GM23248 (cell line): Measurements from ENCODE around the gene HOXB2. TPM values are rescaled to one million over a fixed set of nuclear protein-coding genes. Genes with fewer than 3 reads are reported as not detected.

ENCODE experiments used
- DNase-seq: peaks from one replicate; pipeline ENCODE4 v3.0.0-alpha.2; 2015
- H2AFZ ChIP-seq: fragments of 200-600 bp; sonication (generic); 2 replicates; pipeline ENCODE4 v1.6.1; 2016; ENCODE audit warnings: antibody characterized with exemption
- H3F3A ChIP-seq: fragments of 200-600 bp; sonication (generic); 2 replicates; pipeline ENCODE4 v1.6.1; 2016; ENCODE audit warnings: mild to moderate bottlenecking, antibody characterized with exemption, mixed run types; ENCODE audit not compliant: insufficient read depth
- H3K27ac ChIP-seq: fragments of 200-600 bp; sonication (generic); 2 replicates; pipeline ENCODE4 v1.5.1; 2016; ENCODE audit warnings: mild to moderate bottlenecking
- H3K27me3 ChIP-seq: fragments of 200-600 bp; sonication (generic); replicated peaks from 2 replicates; pipeline ENCODE4 v1.6.1; 2016; ENCODE audit warnings: mild to moderate bottlenecking; ENCODE audit not compliant: insufficient read depth
- H3K36me3 ChIP-seq: fragments of 200-600 bp; sonication (generic); 2 replicates; pipeline ENCODE4 v1.6.1; 2016; ENCODE audit warnings: low read depth, mild to moderate bottlenecking
- H3K4me1 ChIP-seq: fragments of 200-600 bp; sonication (generic); 2 replicates; pipeline ENCODE4 v1.6.1; 2016; ENCODE audit warnings: mild to moderate bottlenecking; ENCODE audit not compliant: insufficient read depth
- H3K4me2 ChIP-seq: fragments of 200-600 bp; sonication (generic); one replicate; pipeline ENCODE4 v1.6.1; 2016; ENCODE audit warnings: mild to moderate bottlenecking; ENCODE audit not compliant: unreplicated experiment
- H3K4me3 ChIP-seq: fragments of 200-600 bp; sonication (generic); 2 replicates; pipeline ENCODE4 v1.5.1; 2016; ENCODE audit warnings: mild to moderate bottlenecking
- H3K79me2 ChIP-seq: fragments of 200-600 bp; sonication (generic); 2 replicates; pipeline ENCODE4 v1.6.1; 2016; ENCODE audit warnings: mild to moderate bottlenecking; ENCODE audit not compliant: insufficient read depth
- H3K9ac ChIP-seq: fragments of 200-600 bp; sonication (generic); 2 replicates; pipeline ENCODE4 v1.6.1; 2016; ENCODE audit warnings: mild to moderate bottlenecking
- H3K9me2 ChIP-seq: fragments of 200-600 bp; sonication (generic); 2 replicates; pipeline ENCODE4 v1.6.1; 2016; ENCODE audit warnings: mixed run types, mild to moderate bottlenecking, moderate library complexity; ENCODE audit not compliant: insufficient read depth
- H3K9me3 ChIP-seq: fragments of 200-600 bp; sonication (generic); one replicate; pipeline ENCODE4 v1.6.1; 2017; ENCODE audit warnings: low read depth
- H4K20me1 ChIP-seq: fragments of 200-600 bp; sonication (generic); 2 replicates; pipeline ENCODE4 v1.6.0; 2016; ENCODE audit not compliant: insufficient read depth
- EZH2 ChIP-seq: fragments of 200-600 bp; sonication (generic); IDR thresholded peaks from 2 replicates; pipeline ENCODE4 v1.6.1; 2018; ENCODE audit warnings: antibody characterized with exemption, mild to moderate bottlenecking; ENCODE audit not compliant: insufficient read depth, poor library complexity, severe bottlenecking
- EZH2phosphoT487 ChIP-seq: fragments of 200-600 bp; sonication (generic); IDR thresholded peaks from 2 replicates; pipeline ENCODE4 v1.6.1; 2018; ENCODE audit warnings: antibody characterized with exemption, moderate library complexity, mild to moderate bottlenecking, low read depth; ENCODE audit not compliant: insufficient read depth
- WGBS, 2 experiments: methylation state at CpG; one replicate each; pipeline ENCODE4 v1.1.6; 2015 to 2017; ENCODE audit warnings: low lambda C conversion rate in 2 of 2, low coverage in 1 of 2; ENCODE audit errors: missing lambda C conversion rate in 2 of 2; 5-methylcytosine and 5-hydroxymethylcytosine counted together
- in situ Hi-C: fragments of 300-500 bp; cut with MboI; formaldehyde crosslinking; loops from 2 replicates; pipeline ENCODE4 v1.15.0; 2020
- polyA plus RNA-seq: library from polyadenylated mRNA; unstranded; fragments of >200 nt; fragmentation: Nextera tagmentation; extraction: Ambion mirVana; gene quantifications from 2 replicates; pipeline ENCODE4 v1.2.1, GENCODE V29; 2016
- total RNA-seq: library from RNA; depleted of rRNA; stranded (reverse); fragments of >200 nt; shearing (Covaris generic); gene quantifications from 2 replicates; pipeline ENCODE4 v1.2.3, GENCODE V29; 2014

Gene HOXB2
- total and polyA plus RNA-seq, 2 experiments from 2014 or later: 12.1 to 25.3 TPM

- Histone ChIP-seq H3K9me2 (no peaks in the 10 kb centered on the region), H3K4me2 (peak overlapping the region; percentile 93), H4K20me1 (no peaks in the 10 kb centered on the region), H3K9ac (peak overlapping the region; percentile 99), H3K4me3 (peak overlapping the region; percentile 95), H3K4me1 (peaks cover 40% of the 10 kb centered on the region), H3F3A (peaks cover 42% of the 10 kb centered on the region), H3K79me2 (peaks cover 69% of the 10 kb centered on the region), H3K27ac (peak overlapping the region; percentile 96), H3K9me3 (no peaks in the 10 kb centered on the region), H2AFZ (peak overlapping the region; percentile 83), H3K27me3 (no peaks in the 10 kb centered on the region), H3K36me3 (no peaks in the 10 kb centered on the region)
- DNase-seq: peak; percentile 88
- WGBS, 2 experiments: 0 to 3% methylated on average over 25 to 36 of the region's 36 CpGs
- in situ Hi-C loops: no loop called here
- TF ChIP-seq EZH2phosphoT487 (no peak), EZH2 (no peak)
Observed at GRCh38 chr17:48541577-48542113, 3.3 kb downstream of the HOXB2 start.

GRCh38 chr17:48541036-48541576 is 3.8 kb downstream of the HOXB2 start:
- Histone ChIP-seq H3K27ac (peak overlapping the region; percentile 96), H3K9me2 (no peaks in the 10 kb centered on the region), H3K4me1 (peaks cover 36% of the 10 kb centered on the region), H3F3A (peaks cover 37% of the 10 kb centered on the region), H4K20me1 (no peaks in the 10 kb centered on the region), H3K27me3 (no peaks in the 10 kb centered on the region), H3K9ac (peak overlapping the region; percentile 99), H2AFZ (peak overlapping the region; percentile 83), H3K36me3 (no peaks in the 10 kb centered on the region), H3K79me2 (peaks cover 68% of the 10 kb centered on the region), H3K4me2 (peak overlapping the region; percentile 93), H3K4me3 (peak overlapping the region; percentile 95), H3K9me3 (no peaks in the 10 kb centered on the region)
- DNase-seq: peak; percentile 37
- no peak for TF ChIP-seq EZH2phosphoT487
- WGBS, 2 experiments: 33 to 39% methylated on average over 11 to 12 of the region's 12 CpGs
- in situ Hi-C loops: no loop called here

GRCh38 chr17:48540213-48540612 is 4.7 kb downstream of the HOXB2 start:
- TF ChIP-seq EZH2phosphoT487 (no peak), EZH2 (no peak)
- DNase-seq: no peak
- Histone ChIP-seq H4K20me1 (no peaks in the 10 kb centered on the region), H3K9me2 (no peaks in the 10 kb centered on the region), H2AFZ (no peak overlapping the region), H3K4me2 (no peak overlapping the region), H3K4me3 (no peak overlapping the region), H3F3A (peaks cover 28% of the 10 kb centered on the region), H3K9me3 (no peaks in the 10 kb centered on the region), H3K4me1 (peaks cover 27% of the 10 kb centered on the region), H3K36me3 (no peaks in the 10 kb centered on the region), H3K9ac (no peak overlapping the region; the same call in 1 of the 2 replicates), H3K27ac (no peak overlapping the region), H3K79me2 (peaks cover 59% of the 10 kb centered on the region), H3K27me3 (no peaks in the 10 kb centered on the region)
- in situ Hi-C loops: no loop called here
- 96 to 100% methylated on average over 1 of the region's 1 CpG for WGBS, 2 experiments

GRCh38 chr17:48539177-48539576 is 5.7 kb downstream of the HOXB2 start:
- Histone ChIP-seq H3K4me1 (peaks cover 23% of the 10 kb centered on the region), H3K4me3 (no peak overlapping the region), H3K36me3 (no peaks in the 10 kb centered on the region), H2AFZ (no peak overlapping the region), H3K9me3 (no peaks in the 10 kb centered on the region), H4K20me1 (no peaks in the 10 kb centered on the region), H3K79me2 (peaks cover 48% of the 10 kb centered on the region), H3K27ac (peak overlapping the region; percentile 63), H3K27me3 (no peaks in the 10 kb centered on the region), H3F3A (peaks cover 26% of the 10 kb centered on the region), H3K4me2 (peak overlapping the region; percentile 23), H3K9ac (no peak overlapping the region), H3K9me2 (no peaks in the 10 kb centered on the region)
- DNase-seq: peak; percentile 89
- in situ Hi-C loops: no loop called here
- 22 to 23% methylated on average over 4 of the region's 4 CpGs for WGBS, 2 experiments
- TF ChIP-seq EZH2: no peak
- TF ChIP-seq EZH2phosphoT487: no peak
